Activated naive CD4-positive, alpha-beta T cell treated with anti-CD3 and anti-CD28 coated beads, Interleukin-2, amount 50 U/mL, for 16 hours (primary cell): Measurements from ENCODE around the gene MUC5B.

ENCODE experiments used
- DNase-seq: peaks from one replicate; pipeline ENCODE4 v3.0.0-alpha.2; 2020

The MUC5B gene

GRCh38 chr11:1192741-1193325, 30.0 kb upstream of the MUC5B start:
- DNase-seq, result no peak

- no peak for DNase-seq
These were observed 29.3 kb upstream of the MUC5B start for GRCh38 chr11:1193326-1194230.

GRCh38 chr11:1194231-1194976, 28.5 kb upstream of the MUC5B start:
- no peak for DNase-seq

- DNase-seq, result no peak
These were observed 27.7 kb upstream of the MUC5B start for GRCh38 chr11:1194977-1195681.

GRCh38 chr11:1195682-1196515, 27.0 kb upstream of the MUC5B start:
- DNase-seq, result no peak

GRCh38 chr11:1196516-1197391, 26.1 kb upstream of the MUC5B start:
- DNase-seq, result no peak

GRCh38 chr11:1197431-1197885, 25.4 kb upstream of the MUC5B start:
- peak; percentile 10 for DNase-seq

- no peak for DNase-seq
These were observed 24.8 kb upstream of the MUC5B start for GRCh38 chr11:1197886-1198560.

- DNase-seq, result no peak
These were observed 24.2 kb upstream of the MUC5B start for GRCh38 chr11:1198561-1199240.

- DNase-seq, result no peak
These were observed 23.6 kb upstream of the MUC5B start for GRCh38 chr11:1199241-1199750.

GRCh38 chr11:1199751-1200610, 22.9 kb upstream of the MUC5B start:
- no peak for DNase-seq

- DNase-seq, result no peak
These were observed 22.2 kb upstream of the MUC5B start for GRCh38 chr11:1200611-1201191.

- no peak for DNase-seq
These were observed 21.3 kb upstream of the MUC5B start for GRCh38 chr11:1201395-1202153.

- DNase-seq, result peak; percentile 14
These were observed 20.6 kb upstream of the MUC5B start for GRCh38 chr11:1202154-1202775.

- DNase-seq, result peak; percentile 70
These were observed 19.9 kb upstream of the MUC5B start for GRCh38 chr11:1202776-1203504.
